GM21381 (cell line): ENCODE measurements around the gene ADAM8.

Experiments
- ATAC-seq: cut with Tn5 transposase; IDR thresholded peaks from one replicate; pipeline ENCODE4 v1.9.1; 2021; ENCODE audit warnings: mild to moderate bottlenecking, moderate library complexity; ENCODE audit not compliant: unreplicated experiment

ADAM8 gene

GRCh38 chr10:133214468-133215410 lies 61.9 kb downstream of the ADAM8 start:
- no peak for ATAC-seq

DNA sequence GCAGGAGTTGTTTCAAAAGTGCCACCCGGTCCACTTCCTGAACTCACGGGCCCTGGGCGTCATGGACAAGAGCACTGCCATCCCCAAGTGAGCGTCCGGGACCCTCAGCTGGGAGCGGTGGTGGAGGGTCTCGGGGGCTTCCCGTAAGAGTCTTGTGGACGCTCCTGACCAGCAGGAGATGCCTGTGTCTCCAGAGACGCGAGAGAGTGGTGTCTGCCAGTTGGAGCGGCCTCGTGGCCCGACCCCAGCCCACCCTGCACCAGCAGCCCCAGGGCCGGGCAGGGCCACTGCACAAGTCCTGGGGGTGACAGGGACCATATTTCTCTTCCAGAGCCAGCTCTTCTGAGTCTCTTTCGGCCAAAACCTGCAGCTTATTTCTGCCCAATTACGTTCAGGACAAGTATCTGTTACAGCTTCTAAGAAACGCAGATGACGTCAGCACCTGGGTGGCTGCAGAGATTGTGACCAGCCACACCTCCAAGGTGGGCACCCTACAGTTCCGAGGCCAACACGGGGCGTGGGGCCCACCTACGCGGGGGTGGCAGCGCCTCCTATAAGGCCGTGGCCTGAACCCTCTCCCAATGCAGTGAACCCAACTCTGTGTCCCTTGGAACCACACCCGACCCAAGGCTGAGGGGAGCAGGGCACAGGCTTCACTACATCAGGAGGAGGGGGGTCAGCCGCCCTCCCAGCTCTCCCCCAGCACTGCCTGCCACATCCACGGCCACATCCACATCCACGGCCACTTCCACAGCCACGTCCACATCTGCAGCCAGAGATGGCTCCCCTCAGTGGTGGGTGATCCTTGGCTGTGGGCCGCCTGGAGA lies 62.8 kb downstream of the ADAM8 start:
- ATAC-seq: no peak

DNA sequence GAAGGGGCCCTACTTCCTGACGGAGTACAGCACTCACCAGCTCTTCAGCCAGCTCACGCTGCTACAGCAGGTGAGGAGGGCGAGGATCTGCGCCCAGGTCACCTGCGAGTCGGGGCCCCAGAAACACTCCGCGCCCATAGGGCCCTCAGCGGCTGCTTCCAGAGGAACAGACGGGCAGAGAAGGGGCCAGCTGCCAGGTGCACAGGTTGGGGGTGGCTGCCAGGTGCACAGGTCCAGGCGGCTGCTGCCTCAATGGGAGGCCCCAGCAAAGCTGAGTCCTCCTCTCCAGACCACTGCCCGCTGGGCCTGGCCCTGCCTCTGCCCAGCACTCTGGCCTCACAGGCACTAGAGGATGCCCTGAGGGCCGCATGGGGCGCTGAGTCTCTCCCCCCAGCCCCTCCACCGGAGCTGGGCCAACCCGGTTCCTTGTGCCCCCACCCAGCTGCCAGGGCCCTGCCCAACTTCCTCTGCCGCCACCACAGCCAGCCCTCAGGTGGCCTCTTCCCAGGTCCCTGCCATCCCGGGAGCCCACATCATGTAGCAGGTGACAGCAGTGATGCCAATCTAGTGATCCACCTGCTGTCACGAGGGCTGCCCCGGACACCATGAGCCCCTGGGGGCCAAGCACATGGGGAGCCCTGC lies 63.7 kb downstream of the ADAM8 start:
- ATAC-seq: no peak
